Stimulated activated CD8-positive, alpha-beta memory T cell treated with anti-CD3 and anti-CD28 coated beads, Interleukin-7, amount 100 ng/mL, for 1 hour (primary cell): Measurements from ENCODE around the gene ANKS1B.
"Not testable (repeated sequence)": the region's sequence is repeated elsewhere in the genome, so short reads cannot be mapped to it uniquely, and the experiment has no call there.

Source experiments
- DNase-seq, 2 donors: peaks; one replicate each; pipeline ENCODE4 v3.0.0-alpha.2; 2020; ENCODE audit warnings: low read depth in 2 of 2

Gene ANKS1B

GRCh38 chr12:99870085-99870484, 114.7 kb downstream of the ANKS1B start:
- no peak for DNase-seq

GRCh38 chr12:99861731-99862130, 123.0 kb downstream of the ANKS1B start:
- DNase-seq, result no peak

- no peak for DNase-seq
Measured at GRCh38 chr12:99859126-99859525, 125.6 kb downstream of the ANKS1B start.

- no peak for DNase-seq
Measured at GRCh38 chr12:99852666-99853065, 132.1 kb downstream of the ANKS1B start.

DNA sequence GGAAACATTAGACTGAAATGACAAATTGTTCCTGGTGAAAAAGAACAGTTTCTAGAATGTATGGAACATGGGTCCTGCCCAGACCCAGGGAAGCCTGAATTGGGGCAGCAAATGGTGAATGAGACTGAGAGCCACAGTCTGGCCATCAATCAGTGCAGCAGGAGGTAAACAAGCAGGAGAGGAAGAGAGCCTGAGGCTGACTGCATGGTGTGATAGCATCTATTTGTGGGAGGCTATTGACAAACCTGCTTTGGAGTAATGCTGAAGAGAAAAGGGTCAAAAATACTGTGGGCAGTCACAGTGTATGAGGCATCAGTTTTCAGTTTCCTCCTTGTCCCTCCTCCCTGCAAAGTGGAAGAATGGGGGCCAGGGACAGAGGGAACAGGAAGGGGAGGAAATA, 136.8 kb downstream of the ANKS1B start:
- no peak for DNase-seq

DNA sequence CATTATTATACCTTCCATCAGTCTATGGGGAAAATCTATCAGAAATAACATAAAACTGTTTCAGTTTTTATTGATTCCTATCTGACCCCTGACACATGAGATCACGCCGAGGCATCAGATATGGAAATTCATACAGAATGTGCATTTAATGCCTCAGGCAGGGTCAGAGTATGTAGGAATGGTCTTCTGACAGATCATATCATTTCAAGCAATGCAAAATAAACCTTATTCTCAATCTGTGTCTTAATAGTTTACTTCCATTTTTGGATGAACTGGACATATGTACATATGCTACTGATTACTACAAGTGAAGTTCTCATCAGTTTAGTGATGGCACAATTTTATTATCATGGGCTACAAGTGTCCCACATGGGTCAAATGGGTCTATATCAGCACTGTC, 150.0 kb downstream of the ANKS1B start:
- DNase-seq, result no peak

DNA sequence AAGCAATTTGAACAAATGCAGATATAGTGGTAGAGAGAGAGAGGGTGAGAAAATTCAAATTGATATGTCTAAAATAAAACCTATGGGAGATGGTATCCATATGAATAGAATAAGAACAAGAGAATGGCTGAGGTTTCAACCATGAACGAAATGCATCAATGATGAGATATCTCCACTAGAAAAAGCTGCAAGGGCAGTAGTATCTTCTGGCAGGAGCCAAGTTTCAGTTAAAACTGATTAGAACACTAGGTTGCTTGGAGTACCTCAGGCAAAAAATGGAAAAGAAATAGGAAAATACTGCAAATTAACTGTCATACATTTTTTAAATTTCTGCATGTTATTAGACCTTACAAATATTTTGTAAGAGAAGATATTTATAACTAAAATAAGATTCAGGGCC, 151.3 kb downstream of the ANKS1B start:
- DNase-seq, result no peak

DNA sequence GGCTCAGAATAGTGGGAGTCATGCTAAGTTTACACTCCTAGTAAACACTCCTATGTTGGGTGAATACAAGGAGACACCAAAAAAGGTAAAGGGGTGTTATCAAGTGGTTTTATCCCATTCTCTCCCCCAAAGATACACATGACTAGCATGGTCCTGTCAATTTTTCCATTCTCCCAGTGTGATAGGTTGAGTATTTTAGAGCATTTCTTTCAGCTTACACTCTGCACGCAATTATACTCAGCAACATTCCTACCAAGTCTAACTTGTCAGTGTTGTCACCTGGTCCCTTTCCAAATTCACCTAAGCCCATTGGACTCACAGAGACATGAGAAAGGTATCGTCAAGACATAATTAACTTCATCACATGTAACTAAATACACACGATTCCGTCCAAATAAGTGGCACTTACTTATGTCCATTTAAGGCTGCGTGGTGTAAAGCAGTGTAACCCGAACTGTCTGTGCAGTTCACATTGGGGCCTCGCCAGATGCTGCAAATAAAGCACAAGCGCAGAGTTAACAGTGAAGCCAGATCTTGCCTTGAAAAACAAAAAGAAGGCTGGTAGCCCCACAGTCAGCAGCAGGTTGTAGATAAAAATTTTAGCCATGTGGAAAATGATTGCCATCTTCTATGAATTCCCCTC, 159.7 kb downstream of the ANKS1B start:
- no peak for DNase-seq

- no peak for DNase-seq
Measured at GRCh38 chr12:99822273-99822672, 162.5 kb downstream of the ANKS1B start.

GRCh38 chr12:99810718-99811593, 173.8 kb downstream of the ANKS1B start:
- DNase-seq, result no peak

- no peak for DNase-seq
Measured at GRCh38 chr12:99809909-99810308, 174.8 kb downstream of the ANKS1B start.

DNA sequence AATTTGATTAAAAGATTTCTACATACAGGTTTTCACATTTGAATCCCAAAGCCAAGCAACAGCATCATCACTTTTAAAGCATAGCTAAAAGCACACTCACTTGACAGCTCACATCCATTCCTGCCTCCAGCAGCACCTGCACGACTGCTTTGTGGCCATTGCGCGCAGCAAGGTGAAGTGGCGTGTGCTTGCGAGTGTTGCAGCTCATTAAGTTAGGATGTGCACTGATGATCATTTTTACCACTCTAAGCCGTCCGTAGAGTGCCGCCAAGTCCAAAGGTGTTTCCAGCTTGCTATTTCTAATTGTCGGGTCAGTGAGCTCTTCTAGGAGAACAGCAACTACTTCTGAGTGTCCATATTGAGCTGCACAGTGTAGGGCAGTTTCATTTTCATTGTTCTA, 178.4 kb downstream of the ANKS1B start:
- DNase-seq, result no peak

GRCh38 chr12:99804715-99805114, 180.0 kb downstream of the ANKS1B start:
- DNase-seq, result no peak

- DNase-seq, result no peak
Measured at GRCh38 chr12:99800605-99801004, 184.1 kb downstream of the ANKS1B start.

DNA sequence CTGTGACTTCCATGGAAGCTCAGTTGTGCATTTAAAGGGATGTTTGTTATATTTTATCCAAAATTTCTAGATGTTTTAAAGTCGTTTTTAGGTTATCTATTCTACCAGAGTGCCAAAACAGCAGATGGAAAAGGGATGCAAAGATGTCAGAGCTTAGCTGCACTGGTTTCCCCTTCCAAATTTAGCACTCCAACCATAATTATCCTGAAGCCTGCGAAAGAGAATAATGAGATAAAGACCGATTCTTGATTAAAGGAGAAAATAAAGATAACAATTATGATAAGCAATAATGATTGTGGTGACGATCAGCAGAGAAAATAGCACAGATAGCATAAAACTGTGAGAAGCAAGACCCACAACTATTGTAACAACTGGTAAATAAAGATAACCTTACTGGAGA, 186.8 kb downstream of the ANKS1B start:
- DNase-seq, result not testable (repeated sequence)

GRCh38 chr12:99783421-99783820, 201.3 kb downstream of the ANKS1B start:
- no peak for DNase-seq

DNA sequence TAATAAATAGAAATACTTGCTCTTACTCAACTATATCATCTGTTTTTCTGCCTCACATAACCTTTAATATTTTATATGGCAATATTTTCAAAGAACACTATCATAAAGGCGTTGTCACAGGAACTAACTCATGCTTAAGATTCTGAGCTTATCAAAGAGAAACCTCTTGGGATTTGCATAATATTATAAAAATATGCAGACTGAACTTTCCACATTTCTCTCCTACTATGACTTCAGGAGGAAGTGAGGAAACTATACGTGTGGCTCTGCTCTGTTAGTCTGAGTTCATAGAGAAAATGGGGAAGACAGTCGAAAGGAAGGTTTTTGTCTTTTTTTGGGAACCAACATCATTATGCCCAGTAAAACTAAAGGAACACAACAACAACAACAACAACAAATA, 212.5 kb downstream of the ANKS1B start:
- no peak for DNase-seq

GRCh38 chr12:99771659-99772058, 213.1 kb downstream of the ANKS1B start:
- no peak for DNase-seq

DNA sequence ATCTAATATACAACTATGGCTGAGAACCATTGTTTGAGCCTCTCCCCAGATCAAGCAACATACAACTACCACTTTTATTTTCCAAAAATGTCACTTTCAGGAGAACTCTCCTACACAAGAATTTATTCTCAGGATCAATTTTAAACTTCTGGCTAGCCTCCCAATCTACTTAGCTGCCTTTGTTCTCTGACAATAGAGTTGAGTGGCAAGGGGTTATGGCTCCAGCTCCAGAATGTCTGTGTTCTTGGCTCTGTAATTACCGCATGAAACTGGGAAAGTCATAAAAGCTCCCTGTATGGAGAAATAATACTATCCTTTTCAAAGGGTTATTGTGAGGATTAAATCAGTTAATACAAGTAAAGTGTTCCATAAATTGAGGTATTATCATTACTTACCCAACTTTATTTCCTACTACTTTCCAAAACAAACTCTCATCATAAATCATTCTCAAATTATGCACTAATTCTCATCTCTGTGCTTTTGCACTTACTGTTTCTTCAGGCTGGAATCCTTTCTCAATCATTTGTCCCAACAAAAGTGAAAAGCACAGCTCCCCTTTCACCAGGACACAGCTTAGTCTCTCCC, 215.2 kb downstream of the ANKS1B start:
- no peak for DNase-seq

DNA sequence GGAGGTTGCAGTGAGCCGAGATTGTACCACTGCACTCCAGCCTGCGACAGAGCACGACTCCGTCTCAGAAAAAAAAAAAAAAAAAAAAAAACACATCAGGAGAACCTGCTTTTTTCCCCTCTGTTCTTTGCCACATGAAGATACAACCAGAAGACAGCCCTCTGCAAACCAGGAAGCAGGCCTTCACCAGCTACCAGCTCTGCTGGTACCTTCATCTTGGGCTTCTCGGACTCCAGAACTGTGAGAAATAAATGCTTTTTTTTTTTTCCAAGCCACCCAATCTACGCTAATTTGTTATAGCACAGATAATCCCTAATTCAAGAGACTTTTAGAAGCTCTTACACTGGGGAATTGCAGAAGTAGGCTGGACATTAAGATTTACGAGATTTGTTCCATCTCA, 216.0 kb downstream of the ANKS1B start:
- no peak for DNase-seq

DNA sequence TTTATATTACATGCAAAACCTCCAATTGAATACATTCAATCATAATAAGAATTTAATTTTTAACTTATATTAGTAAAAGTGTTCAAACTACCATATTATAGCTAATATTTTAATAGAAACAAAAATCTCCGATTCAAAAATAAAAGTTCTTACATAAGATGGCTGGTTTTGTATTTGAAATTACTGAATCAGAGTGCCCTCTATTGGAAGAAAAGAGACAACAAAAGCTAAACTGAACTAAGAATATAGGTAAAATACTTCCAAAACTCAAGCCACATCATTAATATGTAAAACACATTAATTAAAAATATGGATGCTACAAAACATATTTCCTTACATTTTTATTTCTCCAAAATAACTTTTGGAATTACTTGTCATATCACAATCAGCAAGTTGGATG, 216.9 kb downstream of the ANKS1B start:
- no peak for DNase-seq

DNA sequence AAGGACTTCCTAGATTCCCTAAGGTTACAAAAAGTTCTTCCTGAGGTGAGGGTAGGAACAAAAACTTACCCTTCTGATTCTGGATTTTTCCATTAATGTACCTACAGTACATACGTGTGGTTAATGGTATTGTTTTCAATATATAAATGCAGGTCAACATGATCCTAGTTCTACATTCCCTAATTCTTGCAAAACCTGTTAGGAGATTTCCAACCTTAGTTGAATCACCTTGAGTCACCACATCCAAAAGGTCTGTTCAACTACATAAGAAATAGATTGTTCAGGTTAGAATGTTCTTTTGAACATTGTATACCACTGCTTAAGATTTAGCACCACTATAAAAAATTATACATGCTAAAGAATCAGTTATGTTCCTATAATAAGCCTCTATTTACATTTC, 218.3 kb downstream of the ANKS1B start:
- DNase-seq, result no peak
